ENCODE measurements around the gene EGLN2. TPM values are rescaled to one million over a fixed set of nuclear protein-coding genes. Genes with fewer than 3 reads are reported as not detected.
A peak's percentile ranks its signal among the peaks of the same experiment; 100 is the strongest.
"Not testable (repeated sequence)": the region's sequence is repeated elsewhere in the genome, so short reads cannot be mapped to it uniquely, and the experiment has no call there.

The EGLN2 gene
- total and polyA plus RNA-seq, 2 donors (not counting 3 experiments of a cell fraction or from before 2014, with no cell fraction given), result 118 to 152 TPM

GRCh38 chr19:40819479-40820234 is 20.7 kb downstream of the EGLN2 start:
- H3K36me3 ChIP-seq (ENCODE audit: control insufficient read depth in 2 of 2, extremely low read depth in 1 of 2, insufficient read depth in 2 of 2, low read length in 2 of 2); H3K9me1 ChIP-seq (replicated peaks; ENCODE audit: control insufficient read depth, extremely low read depth, insufficient read depth, low read length); H3K79me2 ChIP-seq (ENCODE audit: control insufficient read depth, insufficient read depth, low read length); H3K27me3 ChIP-seq (ENCODE audit: control insufficient read depth in 2 of 2, insufficient read depth in 2 of 2, low read length in 2 of 2); H3K9me3 ChIP-seq (replicated peaks; ENCODE audit: control insufficient read depth, insufficient read depth, low read length); dilution Hi-C loops (cut with MboI; ENCODE audit: extremely low pct_ligation_motif_present, low sequenced_read_pairs); POLR2A ChIA-PET; H2AFZ ChIP-seq (ENCODE audit: low read depth, low read length); H3K27ac ChIP-seq (ENCODE audit: insufficient read depth, low read depth, low read length); H3K4me2 ChIP-seq (ENCODE audit: insufficient read depth, low read length); H4K20me1 ChIP-seq (replicated peaks; ENCODE audit: control insufficient read depth, extremely low read depth, insufficient read depth, low read length); H3K9ac ChIP-seq (replicated peaks; ENCODE audit: extremely low read depth, insufficient read depth, low read length); H3K4me1 ChIP-seq (ENCODE audit: control insufficient read depth, extremely low read depth, insufficient read depth, low read length); H3K4me3 ChIP-seq (replicated peaks in 1 of 3; ENCODE audit: insufficient read depth in 1 of 3, low read depth in 1 of 3, low read length in 3 of 3); BruUV-seq (replicated peaks): not testable (repeated sequence)
- DNase-seq (ENCODE audit: low read depth, low spot score), result peak; percentile 47
- CTCF ChIA-PET, result interaction anchor here (0.8 to 2.8 kb wide), 15 partner anchors 9 to 174 kb away, joined by 3 to 64 read pairs (median 4); partner anchors contain the start of genes COQ8B, EGLN2, ITPKC and RAB4B
- intact Hi-C loops (cut with micrococcal nuclease), result loop anchor here (1.0 to 5.0 kb wide), 3 partner anchors 156 to 323 kb away; no protein-coding TSS in a partner anchor
- TF ChIP-seq, protein P1, sequence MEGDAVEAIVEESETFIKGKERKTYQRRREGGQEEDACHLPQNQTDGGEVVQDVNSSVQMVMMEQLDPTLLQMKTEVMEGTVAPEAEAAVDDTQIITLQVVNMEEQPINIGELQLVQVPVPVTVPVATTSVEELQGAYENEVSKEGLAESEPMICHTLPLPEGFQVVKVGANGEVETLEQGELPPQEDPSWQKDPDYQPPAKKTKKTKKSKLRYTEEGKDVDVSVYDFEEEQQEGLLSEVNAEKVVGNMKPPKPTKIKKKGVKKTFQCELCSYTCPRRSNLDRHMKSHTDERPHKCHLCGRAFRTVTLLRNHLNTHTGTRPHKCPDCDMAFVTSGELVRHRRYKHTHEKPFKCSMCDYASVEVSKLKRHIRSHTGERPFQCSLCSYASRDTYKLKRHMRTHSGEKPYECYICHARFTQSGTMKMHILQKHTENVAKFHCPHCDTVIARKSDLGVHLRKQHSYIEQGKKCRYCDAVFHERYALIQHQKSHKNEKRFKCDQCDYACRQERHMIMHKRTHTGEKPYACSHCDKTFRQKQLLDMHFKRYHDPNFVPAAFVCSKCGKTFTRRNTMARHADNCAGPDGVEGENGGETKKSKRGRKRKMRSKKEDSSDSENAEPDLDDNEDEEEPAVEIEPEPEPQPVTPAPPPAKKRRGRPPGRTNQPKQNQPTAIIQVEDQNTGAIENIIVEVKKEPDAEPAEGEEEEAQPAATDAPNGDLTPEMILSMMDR (IDR thresholded peaks at IDR 0.05; ENCODE audit: extremely low read depth in 1 of 2, insufficient read depth in 1 of 2, low read depth in 1 of 2, low read length in 2 of 2), result peak; percentile 50 to 58
- FAIRE-seq, result peak; percentile 96

DNA sequence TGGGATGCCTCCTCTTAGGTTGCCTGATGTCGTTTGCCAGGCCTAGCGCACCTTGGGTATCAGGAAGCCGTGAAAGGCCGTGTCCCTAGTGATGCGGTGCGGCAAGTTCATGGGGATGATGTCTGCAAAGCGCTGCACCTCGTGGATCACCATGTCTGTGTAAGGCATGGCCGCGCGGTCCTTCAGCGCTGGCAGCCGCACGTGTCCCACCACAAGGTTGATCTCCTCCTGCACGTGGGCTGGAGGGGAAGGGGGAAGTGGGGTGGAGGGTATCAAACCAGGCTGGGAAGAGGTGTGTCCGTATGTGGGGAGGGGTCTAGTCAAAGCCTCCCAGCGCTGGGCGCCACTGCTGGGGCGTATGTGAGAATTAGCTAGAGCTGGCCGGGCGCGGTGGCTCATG is 23.2 kb downstream of the EGLN2 start:
- intact Hi-C loops (cut with micrococcal nuclease) (loop anchor here (5.0 kb wide), 1 partner anchor 320 kb away; no protein-coding TSS in a partner anchor), dilution Hi-C loops (cut with MboI; ENCODE audit: extremely low pct_ligation_motif_present, low sequenced_read_pairs) (no loop called here)
- Histone ChIP-seq H3K79me2 (ENCODE audit: control insufficient read depth, insufficient read depth, low read length) (no peaks in the 10 kb centered on the region), H3K27ac (ENCODE audit: insufficient read depth, low read depth, low read length) (no peak overlapping the region), H3K9ac (replicated peaks; ENCODE audit: extremely low read depth, insufficient read depth, low read length) (no peak overlapping the region), H3K4me2 (ENCODE audit: insufficient read depth, low read length) (no peak overlapping the region), H3K4me3 (replicated peaks in 1 of 3; ENCODE audit: insufficient read depth in 1 of 3, low read depth in 1 of 3, low read length in 3 of 3) (no peak overlapping the region), H3K27me3 (ENCODE audit: control insufficient read depth in 2 of 2, insufficient read depth in 2 of 2, low read length in 2 of 2) (no peaks in the 10 kb centered on the region), H3K9me3 (replicated peaks; ENCODE audit: control insufficient read depth, insufficient read depth, low read length) (no peaks in the 10 kb centered on the region), H4K20me1 (replicated peaks; ENCODE audit: control insufficient read depth, extremely low read depth, insufficient read depth, low read length) (no peaks in the 10 kb centered on the region), H3K9me1 (replicated peaks; ENCODE audit: control insufficient read depth, extremely low read depth, insufficient read depth, low read length) (no peaks in the 10 kb centered on the region), H3K4me1 (ENCODE audit: control insufficient read depth, extremely low read depth, insufficient read depth, low read length) (peaks cover 6% of the 10 kb centered on the region), H3K36me3 (ENCODE audit: control insufficient read depth in 2 of 2, extremely low read depth in 1 of 2, insufficient read depth in 2 of 2, low read length in 2 of 2) (peaks cover 0 to 5% of the 10 kb centered on the region in 2 experiments), H2AFZ (ENCODE audit: low read depth, low read length) (no peak overlapping the region)
- FAIRE-seq (no peak), DNase-seq (ENCODE audit: low read depth, low spot score) (no peak)
- CTCF ChIA-PET, result no interaction called here
- TF ChIP-seq EZH2 (IDR thresholded peaks at IDR 0.05; ENCODE audit: borderline replicate concordance, low read depth, low read length, severe bottlenecking) (no peak), MAX (IDR thresholded peaks at IDR 0.05; ENCODE audit: insufficient read depth, insufficient read length) (no peak), FOS (IDR thresholded peaks at IDR 0.05; ENCODE audit: borderline replicate concordance, insufficient read depth, low read length) (no peak), GATA2 (IDR thresholded peaks at IDR 0.05; ENCODE audit: insufficient read depth, insufficient read length, low read depth, low read length) (no peak), POLR2AphosphoS5 (IDR thresholded peaks at IDR 0.05; ENCODE audit: insufficient read depth, low read depth, low read length) (no peak), POLR2A (IDR thresholded peaks at IDR 0.05; ENCODE audit: low read depth, low read length) (no peak), JUN (IDR thresholded peaks at IDR 0.05; ENCODE audit: borderline replicate concordance, insufficient read depth, insufficient read length, low read depth) (no peak), MYC (IDR thresholded peaks at IDR 0.05; ENCODE audit: low read depth, low read length) (no peak)
- TF ChIP-seq, protein P1 (IDR thresholded peaks at IDR 0.05; ENCODE audit: extremely low read depth in 1 of 2, insufficient read depth in 1 of 2, low read depth in 1 of 2, low read length in 2 of 2), result no peak
- BruUV-seq (replicated peaks), result no TSS peak
- POLR2A ChIA-PET, result no interaction called here

All from endothelial cell of umbilical vein (primary cell).